ENCODE measurements around the gene TMEM92.
"Not testable (repeated sequence)": the region's sequence is repeated elsewhere in the genome, so short reads cannot be mapped to it uniquely, and the experiment has no call there.

Gene TMEM92

DNA sequence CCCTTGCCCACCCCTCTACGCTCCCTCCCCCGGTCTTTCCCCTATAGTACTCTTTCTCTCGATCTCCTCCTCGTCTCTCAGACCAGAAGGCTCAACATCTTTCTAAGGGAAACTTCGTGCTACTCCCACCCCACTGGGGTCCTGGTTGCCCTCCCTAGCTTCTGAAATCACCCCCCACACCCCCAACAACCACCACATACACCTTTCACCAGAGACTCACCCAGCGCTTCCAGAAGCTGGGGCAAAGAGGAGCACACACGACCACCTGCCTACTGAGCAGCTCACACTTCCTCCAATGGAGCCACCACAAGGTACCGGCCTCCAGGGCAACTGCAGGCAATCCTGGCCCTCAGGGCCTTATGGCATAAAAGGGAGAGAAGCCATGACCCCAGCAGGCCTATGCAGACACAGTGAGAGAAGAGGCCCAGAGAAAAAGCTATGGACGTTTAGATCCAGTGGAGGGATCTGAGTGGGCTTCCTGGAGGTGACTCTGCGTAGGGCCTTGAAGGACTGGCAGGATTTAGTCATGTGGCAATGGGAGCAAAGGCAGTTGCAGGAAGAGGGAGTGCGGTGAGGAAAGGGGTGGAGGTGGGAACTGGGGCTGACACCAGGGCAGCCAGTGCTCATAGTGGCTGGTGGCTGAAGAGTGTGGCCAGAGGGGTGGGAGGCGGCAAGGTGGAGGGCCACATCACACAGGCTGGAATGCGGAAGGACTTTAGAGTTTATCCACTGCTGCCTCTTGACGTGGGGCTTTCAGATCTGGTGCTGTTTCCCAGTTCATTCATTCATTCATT is 12.1 kb upstream of the TMEM92 start:
- DNase-seq (ENCODE audit: low spot score): no peak

GRCh38 chr17:50263331-50264262 is 10.7 kb upstream of the TMEM92 start:
- no peak for DNase-seq (ENCODE audit: low spot score)

GRCh38 chr17:50264263-50265113 is 9.8 kb upstream of the TMEM92 start:
- DNase-seq (ENCODE audit: low spot score): no peak

DNA sequence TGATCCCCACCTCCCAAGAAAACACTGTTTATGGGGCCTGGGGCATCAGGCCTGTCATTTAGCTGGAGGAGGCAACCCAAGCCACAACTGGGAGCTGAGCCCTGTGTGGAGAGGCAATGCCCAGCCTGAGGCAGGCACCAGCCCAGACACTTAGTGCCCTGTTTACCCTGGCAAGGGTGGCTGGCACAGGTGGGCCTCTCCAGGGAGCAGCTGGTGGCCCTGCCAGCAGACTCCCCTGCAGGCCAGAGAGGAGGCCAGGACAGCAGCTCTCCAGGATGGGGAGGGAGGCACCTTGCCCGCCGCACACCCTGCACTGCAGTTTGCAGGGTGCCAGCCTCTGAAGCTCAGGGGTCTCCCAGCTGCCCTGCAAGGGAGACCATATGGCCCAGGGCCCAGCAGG is 9.1 kb upstream of the TMEM92 start:
- no peak for DNase-seq (ENCODE audit: low spot score)

DNA sequence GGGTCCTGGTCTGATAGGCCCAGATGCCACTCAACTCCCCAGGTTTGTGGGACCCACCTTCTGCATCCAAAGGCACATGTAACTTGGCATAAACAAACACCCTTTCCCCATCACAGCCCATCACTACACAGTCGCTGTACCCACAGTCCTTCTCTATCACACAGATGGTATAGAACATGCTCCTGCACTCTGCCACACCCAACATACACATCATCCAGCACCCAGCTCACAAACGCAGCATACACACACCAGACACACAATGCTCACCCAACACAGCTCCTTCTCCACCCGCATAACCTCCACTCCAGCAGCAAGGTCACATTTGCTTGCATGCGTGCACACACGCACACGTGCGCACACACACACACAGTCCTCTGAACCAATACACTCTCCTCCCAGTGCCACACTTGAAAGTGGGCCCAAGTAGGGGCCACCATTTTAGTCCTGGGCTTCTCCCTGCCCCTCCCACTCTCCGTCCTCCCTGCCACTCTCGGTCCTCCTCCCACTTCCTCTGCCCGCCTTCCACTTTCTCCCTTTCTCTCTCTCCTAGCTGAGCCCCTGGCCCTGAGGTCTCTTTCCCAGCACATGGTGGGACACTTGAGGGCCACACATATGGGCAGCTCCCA is 8.5 kb upstream of the TMEM92 start:
- DNase-seq (ENCODE audit: low spot score): no peak

- DNase-seq (ENCODE audit: low spot score): no peak
Measured at GRCh38 chr17:50266384-50267073, 7.7 kb upstream of the TMEM92 start.

- DNase-seq (ENCODE audit: low spot score): no peak
Measured at GRCh38 chr17:50267074-50267841, 7.0 kb upstream of the TMEM92 start.

DNA sequence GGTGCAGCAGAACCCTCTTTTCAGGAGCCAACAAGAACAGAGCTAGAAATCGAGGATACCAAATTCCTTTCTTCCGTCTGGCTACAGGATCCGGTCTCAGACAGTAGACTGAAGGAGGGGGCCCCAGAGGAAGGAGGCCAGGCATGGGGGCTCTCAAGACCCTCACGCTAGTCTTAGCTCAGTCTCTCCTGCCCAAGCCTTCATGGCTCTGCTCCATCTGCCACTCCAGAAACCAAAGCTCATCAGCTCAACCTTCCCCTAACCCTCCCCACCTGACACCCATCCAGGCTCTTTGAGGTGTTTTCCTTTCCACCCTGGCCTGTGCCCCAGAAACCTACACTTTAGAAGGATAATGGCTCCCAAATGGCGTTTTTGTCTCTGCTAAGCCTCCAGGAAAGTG is 6.2 kb upstream of the TMEM92 start:
- no peak for DNase-seq (ENCODE audit: low spot score)

- DNase-seq (ENCODE audit: low spot score): no peak
Measured at GRCh38 chr17:50268743-50269275, 5.5 kb upstream of the TMEM92 start.

DNA sequence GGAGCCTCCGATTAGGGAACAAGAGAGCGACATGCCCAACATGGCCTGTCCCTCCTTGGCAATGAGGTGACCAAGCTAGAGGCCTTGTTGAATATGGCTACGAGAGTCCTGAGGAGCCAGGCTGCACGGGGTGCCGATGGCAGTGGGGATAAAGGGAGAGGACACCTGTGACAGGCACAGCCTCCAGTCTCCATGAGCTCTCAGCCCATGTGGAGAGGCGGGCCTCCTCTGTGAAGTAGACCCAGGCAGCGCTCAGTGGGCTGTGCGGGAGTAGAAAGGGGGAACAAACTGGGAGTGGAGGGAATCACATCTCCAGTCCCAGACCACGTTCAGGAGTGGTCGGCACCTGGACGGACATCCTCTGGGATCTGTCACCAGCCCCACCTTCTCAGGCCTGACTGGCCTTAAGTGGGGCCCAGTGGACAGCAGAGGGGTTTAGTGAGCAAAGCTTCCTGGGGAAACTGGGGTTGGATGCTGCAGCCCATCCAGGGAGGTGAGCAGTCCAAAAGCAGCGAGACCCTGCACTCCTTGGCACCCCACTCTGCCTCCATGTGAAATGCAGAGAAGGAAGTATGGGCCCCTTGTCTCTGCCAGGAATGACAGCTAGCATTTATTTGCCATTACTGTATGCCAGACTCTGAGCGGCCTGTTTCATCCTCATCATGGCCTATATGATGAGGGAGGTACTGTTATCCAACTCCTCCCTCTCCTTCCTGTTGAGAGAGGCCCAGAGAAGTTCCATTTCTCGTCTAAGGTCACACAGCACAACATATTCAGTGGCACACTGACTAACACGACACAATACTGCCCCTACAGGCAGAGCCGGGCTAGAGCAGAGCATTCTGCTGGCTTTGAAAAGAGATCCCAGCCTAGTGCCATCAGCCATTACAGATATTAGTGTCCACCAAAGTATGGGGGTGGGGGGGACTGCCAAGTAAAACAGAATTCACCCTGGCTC is 4.5 kb upstream of the TMEM92 start:
- peak; percentile 64 for DNase-seq (ENCODE audit: low spot score)

DNA sequence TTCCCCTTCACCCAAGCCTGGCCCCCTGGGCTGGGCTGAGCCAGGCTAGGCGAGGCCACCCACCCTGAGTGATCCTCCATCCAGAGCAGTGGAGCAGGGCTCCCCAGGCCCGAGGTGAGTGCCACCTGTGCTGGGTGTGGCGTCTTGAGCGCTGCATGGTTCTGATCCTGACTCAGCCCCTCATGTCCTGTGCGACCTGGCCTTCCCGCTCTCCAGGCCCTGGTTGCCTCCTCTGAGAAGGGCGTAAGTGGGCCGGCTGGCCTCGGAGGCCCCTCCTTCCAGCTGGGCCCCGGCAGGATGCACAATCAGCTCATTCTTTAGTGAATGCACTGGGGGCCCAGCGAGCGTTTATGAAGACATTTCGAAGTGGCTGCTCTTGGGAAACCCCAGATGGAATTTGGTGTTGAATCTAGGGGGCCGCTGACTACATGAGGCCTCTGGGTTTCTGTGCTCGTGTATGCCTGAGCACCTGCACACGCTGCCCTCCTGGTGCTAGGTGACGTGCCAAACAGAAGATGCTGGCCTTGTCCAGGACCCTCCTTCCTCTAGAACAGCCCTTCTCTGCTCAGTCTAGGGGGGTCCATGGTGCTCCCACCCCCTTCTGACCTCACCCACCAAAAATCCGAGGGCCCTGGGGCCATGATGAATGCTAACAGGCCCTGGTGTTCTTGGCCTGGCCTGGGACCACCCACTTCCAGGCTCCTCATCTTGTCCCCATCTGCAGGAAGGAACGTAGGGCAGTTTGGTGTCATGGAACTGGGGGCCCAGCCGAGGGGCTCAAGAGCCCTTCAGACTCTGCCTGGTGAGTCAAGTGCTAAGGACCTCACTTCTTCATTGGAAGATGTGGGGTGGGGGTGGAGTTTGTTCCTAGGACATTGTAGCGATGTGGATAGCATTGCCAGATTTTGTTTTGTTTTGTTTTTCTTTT is 3.6 kb upstream of the TMEM92 start:
- DNase-seq (ENCODE audit: low spot score): no peak

DNA sequence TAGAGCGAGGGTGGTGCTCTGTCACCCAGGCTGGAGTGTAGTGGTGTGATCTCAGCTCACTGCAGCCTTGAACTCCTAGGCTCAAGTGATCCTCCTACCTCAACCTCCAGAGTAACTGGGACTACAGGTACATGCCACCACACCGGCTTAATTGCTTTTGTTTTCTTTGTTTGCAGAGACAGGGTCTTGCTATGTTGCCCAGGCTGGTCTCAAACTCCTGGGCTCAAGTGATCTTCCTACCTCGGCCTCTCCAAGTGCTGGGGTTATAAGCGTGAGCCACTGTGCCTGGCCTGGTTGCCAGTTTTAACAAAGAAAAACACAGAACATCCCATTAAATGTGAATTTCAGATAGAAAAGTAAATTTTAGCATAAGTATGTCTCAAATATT is 2.9 kb upstream of the TMEM92 start:
- not testable (repeated sequence) for DNase-seq (ENCODE audit: low spot score)

DNA sequence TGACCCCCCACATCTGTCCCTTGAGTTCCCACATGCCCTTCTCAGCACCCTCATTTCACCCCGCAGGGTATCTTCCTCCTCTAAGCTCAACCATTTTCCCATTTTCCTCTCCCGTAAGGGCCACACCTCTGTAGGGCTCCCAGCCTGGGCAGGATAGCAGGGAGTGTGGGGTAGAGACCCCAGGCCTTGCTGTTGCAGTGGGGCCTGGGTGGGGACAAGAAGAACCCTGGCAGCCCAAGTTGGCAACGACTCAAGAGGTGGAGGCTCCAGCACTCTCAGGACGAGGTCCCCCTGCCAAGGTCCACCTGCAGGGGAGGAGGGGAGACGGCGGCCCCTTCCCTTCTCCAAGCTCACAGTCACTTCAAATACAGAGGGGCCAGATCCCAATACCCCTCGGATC is 2.0 kb upstream of the TMEM92 start:
- DNase-seq (ENCODE audit: low spot score): no peak

- DNase-seq (ENCODE audit: low spot score): no peak
Measured at GRCh38 chr17:50272711-50273653, 1.3 kb upstream of the TMEM92 start.

GRCh38 chr17:50273654-50274040 is 619 bp upstream of the TMEM92 start:
- DNase-seq (ENCODE audit: low spot score): no peak

DNA sequence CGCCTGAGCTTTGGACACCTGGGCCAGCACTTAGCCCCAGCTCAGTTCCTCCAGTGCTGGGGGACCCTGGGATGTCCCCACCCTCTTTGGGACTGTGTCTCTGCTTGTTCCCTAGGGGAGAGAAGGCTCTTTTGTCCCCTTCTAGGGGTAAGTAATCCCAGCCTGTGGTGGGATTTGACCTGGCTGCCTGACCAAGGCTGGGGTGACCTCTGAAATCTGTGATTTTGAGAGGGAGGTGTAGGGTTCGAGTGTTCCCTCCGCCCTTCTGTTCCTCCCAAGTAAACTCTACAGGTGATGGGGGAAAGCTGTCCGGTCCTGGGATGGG is 593 bp downstream of the TMEM92 start:
- DNase-seq (ENCODE audit: low spot score): no peak

DNA sequence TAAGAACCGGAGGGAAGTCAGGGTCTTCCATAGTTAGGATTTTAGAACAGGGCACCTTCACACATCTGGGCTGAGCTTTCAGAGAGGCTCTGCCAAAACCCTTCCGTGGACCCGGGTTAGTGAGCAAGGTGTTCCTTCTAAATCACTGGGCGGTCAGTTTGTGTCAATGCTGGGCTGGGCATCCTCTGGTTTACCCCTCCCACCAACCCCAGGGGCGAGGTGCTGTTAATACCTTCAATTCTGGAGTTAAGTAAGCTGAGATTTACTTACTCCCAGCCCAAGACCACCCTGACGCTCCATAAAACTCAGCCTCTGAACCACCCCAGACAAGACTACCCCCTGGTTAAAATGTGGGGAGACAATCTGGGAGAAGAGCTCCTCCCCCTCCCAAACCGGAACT is 1.0 kb downstream of the TMEM92 start:
- DNase-seq (ENCODE audit: low spot score): no peak
